CD4-positive, alpha-beta T cell treated with Interleukin-1 beta for 1 hour (primary cell): ENCODE data around the gene GABRP.
"Not testable (repeated sequence)": the region's sequence is repeated elsewhere in the genome, so short reads cannot be mapped to it uniquely, and the experiment has no call there.

Source experiments
- DNase-seq, 2 donors: peaks; one replicate each; pipeline ENCODE4 v3.0.0-alpha.2; 2020 to 2022

The GABRP gene

DNA sequence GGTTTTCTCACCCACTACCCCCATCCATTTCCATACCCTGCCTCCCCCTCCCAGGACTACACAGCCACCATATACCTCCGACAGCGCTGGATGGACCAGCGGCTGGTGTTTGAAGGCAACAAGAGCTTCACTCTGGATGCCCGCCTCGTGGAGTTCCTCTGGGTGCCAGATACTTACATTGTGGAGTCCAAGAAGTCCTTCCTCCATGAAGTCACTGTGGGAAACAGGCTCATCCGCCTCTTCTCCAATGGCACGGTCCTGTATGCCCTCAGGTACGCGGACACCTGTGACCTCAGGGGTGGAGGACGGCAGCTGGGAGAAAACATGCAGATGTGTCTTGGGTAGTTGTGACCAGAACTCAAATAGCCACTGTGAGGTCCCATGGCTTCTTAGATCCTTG lies 11.6 kb downstream of the GABRP start:
- no peak for DNase-seq

DNA sequence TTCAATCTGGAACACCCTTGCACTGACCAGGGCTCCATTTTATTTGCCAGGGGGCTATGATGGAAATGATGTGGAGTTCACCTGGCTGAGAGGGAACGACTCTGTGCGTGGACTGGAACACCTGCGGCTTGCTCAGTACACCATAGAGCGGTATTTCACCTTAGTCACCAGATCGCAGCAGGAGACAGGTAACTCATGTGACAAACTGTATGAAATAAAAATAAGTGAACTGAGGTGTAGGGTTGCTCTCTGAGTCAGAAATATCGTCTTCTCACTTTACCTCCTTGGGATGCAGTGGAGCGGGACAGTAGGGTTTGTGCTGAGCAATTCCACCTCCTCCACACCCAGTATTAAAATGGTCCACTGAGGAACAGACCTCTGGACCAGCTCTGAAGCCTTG lies 22.1 kb downstream of the GABRP start:
- no peak for DNase-seq

DNA sequence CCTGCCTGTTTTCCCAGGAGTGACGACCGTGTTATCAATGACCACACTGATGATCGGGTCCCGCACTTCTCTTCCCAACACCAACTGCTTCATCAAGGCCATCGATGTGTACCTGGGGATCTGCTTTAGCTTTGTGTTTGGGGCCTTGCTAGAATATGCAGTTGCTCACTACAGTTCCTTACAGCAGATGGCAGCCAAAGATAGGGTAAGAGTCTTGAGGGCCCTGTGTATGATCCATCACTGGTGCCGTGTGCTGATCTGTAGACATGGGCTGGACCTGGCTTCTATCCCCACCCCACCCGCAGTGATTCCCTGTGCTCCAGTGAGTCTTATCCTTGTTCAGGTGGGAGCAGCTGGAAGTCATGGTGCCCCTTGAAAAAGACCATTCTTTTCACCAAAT lies 26.0 kb downstream of the GABRP start:
- no peak for DNase-seq

DNA sequence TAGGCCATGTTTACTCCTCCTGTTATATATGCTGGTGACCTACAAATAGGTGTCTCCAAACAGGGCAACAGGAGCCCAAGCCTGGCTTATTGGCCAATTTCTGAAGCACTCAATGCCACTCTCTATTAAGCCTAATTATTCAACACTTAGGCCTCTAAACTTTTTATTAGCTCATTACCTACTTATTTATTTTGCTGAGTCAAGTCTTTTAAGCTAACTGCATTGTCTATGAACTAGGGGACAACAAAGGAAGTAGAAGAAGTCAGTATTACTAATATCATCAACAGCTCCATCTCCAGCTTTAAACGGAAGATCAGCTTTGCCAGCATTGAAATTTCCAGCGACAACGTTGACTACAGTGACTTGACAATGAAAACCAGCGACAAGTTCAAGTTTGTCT lies 28.2 kb downstream of the GABRP start:
- DNase-seq: no peak

DNA sequence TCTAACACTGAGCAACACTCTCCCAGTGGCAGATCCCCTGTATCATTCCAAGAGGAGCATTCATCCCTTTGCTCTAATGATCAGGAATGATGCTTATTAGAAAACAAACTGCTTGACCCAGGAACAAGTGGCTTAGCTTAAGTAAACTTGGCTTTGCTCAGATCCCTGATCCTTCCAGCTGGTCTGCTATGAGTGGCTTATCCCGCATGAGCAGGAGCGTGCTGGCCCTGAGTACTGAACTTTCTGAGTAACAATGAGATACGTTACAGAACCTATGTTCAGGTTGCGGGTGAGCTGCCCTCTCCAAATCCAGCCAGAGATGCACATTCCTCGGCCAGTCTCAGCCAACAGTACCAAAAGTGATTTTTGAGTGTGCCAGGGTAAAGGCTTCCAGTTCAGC lies 29.7 kb downstream of the GABRP start:
- DNase-seq: no peak

DNA sequence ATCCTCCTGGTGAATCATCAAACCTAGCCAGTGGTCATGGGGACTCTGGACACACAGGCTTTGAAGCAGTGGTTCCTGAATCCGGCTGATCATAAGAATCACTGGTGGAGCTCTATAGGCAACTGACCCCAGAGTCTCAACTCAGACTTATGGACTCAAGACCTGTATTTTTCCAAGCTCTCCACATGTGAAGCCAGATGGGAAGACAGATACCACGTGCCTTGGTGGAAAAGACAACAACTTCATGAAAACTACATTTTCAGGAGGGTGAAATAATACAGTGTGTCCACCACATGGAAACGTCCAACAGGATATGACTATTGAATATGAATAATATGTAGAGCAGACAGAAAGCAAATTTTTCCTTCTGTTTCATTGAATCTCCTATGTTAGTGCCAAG lies 33.7 kb downstream of the GABRP start:
- no peak for DNase-seq

DNA sequence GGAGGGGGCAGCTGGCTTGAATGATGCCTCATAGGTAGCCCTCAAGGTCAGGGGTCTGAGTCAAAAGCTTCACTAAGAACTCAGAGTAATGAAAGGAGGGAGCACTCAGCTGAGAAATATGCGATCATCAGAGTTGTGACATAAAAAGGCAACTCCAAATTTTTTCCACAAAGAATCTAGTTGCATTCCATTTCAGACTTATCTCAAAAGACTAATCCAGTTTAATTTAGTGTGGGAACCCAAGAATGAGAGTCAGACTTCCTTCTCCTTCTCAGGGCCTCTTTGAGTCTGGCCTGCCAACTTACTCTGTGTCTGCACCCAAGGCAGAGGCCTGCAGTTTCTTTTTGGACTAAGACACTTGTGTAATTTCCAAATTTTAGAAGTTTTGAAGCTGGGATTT lies 34.7 kb downstream of the GABRP start:
- no peak for DNase-seq

DNA sequence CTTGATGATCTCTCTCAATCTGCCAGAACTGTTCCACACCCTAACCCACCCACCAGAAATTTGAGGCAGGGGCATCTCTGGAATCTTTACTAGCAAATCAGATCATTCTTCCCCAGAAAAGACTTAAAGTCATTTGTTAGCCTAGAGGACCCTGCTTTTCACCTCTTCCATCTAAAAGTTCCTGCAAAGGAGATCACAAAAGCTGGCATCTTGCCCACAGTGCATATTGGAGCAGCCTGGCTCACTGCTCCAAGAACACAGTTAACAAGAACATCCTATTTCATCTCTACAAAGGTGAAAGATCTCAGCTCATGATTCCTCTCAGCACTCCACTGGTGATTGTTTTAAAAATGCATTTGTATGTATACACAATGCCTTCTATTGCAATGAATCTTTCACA lies 36.3 kb downstream of the GABRP start:
- no peak for DNase-seq

DNA sequence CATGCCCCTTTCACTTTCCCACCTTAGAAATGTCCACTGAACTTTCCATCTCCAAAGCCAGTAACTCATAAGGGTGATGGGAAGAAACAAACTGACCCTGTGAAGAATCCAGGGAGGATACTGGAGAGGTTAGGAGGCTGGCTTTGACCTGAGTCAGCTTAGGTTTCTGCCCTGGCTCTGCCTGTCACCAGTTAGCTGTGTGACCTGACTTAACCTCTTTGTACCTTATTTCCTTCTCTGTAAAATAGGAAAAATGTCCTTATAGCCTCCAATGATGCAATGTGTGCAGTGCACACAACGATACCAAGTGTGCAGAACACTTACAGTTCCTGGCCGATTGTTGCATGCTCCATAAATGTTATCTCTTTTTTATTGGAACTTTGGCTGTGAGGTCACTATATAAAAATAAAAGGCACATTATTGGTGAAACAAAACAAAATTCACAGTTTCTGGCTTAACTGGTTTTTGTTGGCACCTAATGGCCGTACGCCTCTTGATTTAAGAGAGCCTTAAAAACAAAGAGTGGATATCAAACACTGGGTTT lies 37.8 kb downstream of the GABRP start:
- no peak for DNase-seq

DNA sequence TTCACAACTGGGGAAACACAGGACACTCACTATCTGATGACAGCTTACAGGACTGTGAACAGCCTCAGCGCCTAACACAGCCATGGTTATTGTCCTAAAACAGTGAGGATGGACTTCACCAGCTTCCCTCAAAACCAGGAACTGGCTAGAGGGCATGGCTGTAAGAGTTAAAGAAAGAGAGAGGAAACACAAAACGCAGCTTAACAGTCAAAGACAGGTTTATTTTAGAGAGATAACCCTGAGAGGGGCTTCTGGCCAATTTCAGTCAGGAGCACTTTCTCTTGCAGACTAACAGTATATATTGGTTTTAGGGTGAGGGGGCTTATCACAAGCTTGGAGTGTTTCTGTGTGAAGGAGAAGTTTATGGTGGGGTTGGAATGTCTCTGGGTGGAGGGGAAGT lies 42.6 kb downstream of the GABRP start:
- no peak for DNase-seq

DNA sequence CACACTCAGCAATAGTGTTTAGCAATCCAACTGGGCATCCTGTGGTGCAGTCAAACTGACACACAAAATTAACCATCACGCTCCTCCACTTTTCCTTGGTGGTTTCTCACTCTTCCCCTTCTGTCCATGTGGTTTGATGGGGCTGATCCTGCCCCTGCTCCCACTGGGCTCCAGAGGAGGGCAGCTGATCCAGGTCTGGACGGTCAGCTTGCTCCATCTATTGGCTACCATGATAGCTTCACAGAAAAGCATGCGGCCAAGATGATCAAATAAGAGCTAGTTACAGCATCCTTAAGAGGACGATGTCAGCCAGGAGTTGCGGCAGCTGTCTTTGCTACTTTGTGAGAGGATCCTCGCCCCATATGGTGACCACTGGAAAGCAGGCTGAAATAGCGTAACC lies 48.7 kb downstream of the GABRP start:
- no peak for DNase-seq

DNA sequence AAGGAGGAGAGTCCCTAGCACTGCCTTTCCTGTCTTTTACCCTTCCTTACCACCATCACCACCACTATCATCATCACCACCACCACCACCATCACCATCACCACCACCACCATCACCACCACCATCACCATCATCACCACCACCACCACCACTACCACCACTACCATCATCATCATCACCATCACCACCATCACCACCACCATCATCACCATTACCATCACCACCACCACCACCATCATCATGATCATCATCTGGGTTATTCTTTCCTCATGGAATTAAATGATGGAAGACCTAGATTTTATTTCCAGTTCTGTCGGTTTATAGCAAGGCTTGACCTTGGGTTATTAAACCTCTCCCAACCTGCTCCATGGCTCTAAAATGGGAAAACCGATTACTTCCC lies 50.5 kb downstream of the GABRP start:
- DNase-seq: not testable (repeated sequence)

DNA sequence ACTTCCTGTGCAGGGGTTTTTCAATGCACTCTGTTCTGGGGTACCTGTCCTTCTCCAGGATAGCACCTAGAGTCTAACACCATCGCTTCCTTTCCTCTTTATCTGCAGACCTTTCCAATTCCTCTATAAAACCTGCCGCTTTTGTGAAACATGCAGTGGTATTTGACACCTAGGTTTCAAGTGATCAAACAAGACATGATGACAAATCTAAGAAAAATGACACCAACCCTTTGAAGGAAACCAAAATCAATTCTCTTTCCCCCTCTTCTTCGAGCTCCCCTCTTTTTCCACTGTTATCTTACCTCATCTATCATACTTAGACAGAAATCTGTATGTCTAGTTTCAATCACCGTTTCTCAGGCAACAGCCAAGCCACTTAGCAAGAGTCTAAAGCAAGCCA lies 52.7 kb downstream of the GABRP start:
- DNase-seq: no peak

DNA sequence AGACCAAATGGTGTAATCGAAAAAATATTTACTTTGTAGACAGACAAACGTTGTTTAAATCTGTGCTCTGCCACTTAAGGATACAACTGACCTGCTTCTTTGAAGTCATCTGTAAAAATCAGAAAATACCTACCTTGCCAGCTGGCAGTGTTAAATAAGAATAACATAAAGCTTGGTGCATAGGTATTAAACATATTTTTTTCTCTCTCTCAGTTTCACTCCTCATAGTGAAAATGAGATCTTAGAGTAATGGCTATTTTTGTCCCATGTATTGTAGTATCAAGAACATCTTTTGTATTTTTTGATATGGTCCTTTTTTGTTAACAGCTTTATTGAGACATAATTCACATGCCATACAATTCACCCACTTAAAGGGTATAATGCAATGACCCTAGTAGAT lies 60.3 kb downstream of the GABRP start:
- DNase-seq: no peak

DNA sequence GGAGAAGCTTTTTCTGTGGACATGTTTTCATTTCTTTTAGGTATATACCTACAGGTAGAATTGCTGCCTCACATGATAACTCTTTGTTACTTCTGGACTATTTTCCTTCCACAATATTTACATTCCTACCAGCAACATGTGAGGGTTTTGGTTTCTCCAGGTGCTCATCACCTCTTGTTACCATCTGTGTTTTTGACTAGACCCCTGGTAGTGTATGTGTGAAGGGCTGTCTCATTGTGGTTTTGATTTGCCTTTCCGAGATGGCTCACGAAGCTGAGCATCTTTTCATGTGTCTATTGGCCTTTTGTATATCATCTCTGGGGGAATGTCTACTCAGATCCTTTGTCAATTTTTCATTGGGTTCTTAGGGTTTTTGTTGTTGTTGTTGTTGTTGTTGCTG lies 61.1 kb downstream of the GABRP start:
- no peak for DNase-seq

DNA sequence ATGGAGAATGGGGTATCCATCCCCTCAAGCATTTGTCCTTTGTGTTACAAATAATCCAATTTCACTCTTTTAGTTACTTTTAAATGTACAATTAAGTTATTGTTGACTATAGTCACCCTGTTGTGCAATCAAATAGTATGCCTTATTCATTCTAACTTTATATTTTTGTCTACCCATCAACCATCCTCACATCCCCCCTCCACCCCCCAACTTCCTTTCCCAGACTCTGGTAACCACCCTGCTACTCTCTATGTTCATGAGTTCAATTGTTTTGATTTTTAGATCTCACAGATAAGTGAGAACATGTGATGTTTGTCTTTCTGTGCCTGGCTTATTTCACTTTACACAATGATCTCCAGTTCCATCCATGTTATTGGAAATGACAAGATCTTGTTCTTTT lies 62.9 kb downstream of the GABRP start:
- DNase-seq: no peak

DNA sequence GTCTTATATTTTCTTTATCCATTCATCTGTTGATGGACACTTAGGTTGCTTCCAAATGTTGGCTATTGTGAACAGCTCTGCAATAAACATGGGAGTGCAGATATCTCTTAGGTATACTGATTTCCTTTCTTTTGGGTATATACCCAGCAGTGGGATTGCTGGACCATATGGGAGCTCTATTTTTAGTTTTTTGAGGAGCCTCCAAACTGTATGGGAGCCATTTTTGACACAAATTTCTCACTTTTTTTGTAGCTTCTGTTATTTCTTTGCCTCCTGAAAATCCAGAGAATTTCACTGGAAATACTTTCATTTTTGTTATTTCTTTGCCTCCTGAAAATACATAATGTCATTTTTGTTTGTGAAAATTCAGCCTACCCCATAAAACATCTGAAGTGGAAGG lies 63.3 kb downstream of the GABRP start:
- DNase-seq: no peak

DNA sequence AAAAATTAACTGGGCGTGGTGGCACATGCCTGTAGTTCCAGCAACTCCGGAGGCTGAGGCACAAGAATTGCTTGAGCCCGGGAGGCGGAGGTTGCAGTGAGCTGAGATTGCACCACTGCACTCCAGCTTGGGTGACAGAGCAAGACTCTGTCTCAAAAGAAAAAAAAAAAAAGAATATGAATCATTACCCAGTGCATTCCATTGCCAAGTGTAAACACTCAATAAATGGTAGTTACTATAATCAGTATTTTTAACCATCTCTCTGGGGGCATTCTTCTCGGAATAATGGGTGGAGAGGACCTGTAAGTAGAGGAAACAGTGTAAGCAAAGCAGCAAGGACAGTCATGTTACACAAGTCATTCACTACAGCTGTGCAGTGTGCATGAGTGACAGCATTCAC lies 64.5 kb downstream of the GABRP start:
- DNase-seq: no peak

DNA sequence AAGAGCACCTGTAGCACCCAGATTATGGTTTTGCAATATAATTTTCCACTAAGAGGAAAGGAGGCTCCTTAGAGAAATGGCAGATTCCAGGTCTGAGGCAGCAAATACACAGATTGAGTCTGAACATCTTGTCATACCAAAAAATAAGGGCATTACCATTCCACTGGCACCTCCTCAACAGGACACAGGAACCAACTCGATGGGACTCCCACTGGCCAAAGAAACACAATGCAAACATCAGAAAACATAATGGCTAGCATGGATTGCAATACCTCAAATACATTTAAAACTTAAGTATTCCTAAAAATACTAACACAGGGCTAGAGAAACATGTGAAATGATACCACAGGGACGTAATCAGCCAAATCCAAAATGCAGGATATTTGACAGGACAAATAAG lies 65.8 kb downstream of the GABRP start:
- DNase-seq: no peak

DNA sequence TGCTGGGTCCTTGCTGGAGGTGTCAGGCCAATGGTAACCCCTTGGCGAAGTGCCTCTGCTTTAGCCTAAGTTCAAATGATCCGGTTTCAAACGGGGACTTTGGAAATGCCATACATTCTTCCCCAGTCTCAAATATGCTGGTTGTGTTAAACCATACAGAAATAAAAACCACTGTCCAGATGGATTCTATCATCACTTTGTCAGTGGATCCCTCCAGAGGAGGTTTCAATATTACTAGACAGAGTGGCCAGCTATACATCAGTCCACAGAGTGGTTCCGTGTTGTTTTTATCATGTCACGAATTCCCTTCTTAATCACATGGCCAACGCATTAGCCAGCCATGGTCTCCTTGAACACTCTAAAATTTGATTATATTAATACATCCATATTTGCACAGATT lies 71.0 kb downstream of the GABRP start:
- no peak for DNase-seq

DNA sequence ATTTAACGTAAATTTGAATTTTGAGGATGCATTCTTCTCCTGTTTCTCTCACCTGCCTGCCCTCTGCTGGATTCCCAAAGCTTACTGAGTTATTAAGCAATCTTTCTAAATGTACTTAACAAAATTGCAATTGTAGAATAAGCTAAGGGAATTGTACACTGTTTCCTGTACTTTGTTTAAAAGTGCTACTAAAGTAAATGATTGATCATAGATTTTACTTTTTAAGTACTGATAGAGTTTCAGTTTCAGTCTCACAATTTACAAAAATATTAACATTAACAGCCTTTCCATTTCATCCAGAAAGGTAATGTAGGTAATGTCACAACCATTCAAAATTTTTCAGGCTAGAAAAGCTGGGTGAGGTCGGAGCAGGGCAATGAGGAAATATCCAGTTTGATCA lies 73.5 kb downstream of the GABRP start:
- DNase-seq: no peak

DNA sequence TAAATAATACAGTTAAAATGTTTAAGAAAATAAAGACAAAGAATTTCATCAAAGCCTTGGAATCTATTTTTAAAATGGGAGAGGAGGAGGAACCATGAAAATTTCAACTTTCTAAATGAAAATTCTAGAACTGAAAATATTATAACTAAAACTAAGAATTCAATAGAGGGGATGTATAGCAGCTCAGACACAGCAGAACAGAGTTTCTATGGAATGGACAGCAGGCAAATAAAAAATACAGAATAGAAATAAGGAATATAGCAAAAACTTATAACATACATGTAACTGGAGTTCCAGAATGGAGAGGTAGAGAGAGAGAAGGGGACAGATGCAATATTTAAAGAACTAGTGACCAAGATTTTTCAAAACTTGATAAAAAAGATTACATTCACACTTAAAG lies 76.9 kb downstream of the GABRP start:
- DNase-seq: no peak

DNA sequence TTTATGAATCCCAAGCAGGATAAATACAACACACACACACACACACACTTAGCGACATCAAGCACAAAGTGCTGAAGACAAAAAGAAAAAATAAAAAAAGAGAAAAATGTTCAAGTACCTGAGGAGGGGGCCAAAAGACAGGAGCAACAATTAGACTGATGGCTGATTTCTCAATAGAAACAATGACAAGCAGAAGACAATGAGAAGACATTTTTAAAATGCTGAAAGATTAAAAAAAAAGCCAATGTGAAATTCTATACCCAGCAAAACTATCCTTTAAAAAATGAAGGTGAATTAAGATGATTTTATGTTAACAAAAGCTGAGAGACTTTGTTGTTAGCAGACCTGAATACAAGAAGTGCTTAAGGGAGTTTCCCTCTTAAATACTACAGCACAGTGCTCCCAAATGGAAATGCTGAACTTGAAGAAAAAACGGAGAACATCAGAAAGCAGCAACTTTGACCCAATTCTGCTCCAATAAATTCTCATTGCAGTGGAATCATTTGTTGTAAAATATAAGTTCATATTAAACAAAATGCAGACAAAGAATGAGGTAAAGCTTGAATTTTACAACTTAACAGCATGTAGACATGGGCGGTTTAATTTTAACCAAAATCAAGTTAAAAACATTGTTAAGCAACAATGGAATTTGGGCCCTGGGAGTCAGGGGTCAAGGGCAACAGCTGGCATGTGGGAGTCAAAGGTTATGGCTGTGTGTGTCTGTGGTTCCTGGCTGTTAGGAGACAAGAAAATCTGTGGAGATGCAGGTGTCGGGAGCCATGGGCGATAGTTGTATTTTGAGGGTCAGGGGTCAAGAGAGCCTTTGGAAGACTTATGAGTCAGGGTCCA lies 77.5 kb downstream of the GABRP start:
- no peak for DNase-seq

DNA sequence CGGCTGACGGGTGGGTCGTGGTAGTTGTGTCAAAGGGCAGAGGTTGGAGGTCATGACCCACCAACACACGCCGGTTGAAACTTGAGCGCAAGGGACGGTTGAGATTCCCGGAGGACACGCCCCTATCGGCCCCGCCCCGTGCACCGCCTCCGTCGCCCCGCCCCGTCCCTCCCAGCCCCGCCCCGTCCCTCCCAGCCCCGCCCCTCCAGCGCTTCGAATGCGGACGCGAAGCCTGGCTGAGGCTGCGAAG lies 78.1 kb downstream of the GABRP start:
- DNase-seq: no peak
